GM19463 (cell line): Measurements from ENCODE around the gene SMCO3.

Experiments
- ATAC-seq: cut with Tn5 transposase; IDR thresholded peaks from one replicate; pipeline ENCODE4 v1.9.1; 2021; ENCODE audit warnings: mild to moderate bottlenecking, moderate library complexity; ENCODE audit not compliant: unreplicated experiment

The SMCO3 gene

GRCh38 chr12:14814014-14814413 is at the start of gene SMCO3:
TSS of gene SMCO3 (minus strand) at chr12:14814182. CDS start at chr12:14806680, 7,502 bp downstream.
- ATAC-seq: no peak

- no peak for ATAC-seq
These were observed 46.5 kb upstream of the SMCO3 start for GRCh38 chr12:14860490-14860889.

- no peak for ATAC-seq
These were observed 44.5 kb upstream of the SMCO3 start for GRCh38 chr12:14858513-14858912.

- no peak for ATAC-seq
These were observed 40.7 kb upstream of the SMCO3 start for GRCh38 chr12:14854586-14855183.

GRCh38 chr12:14853961-14854360 is 40.0 kb upstream of the SMCO3 start:
- ATAC-seq: no peak

- no peak for ATAC-seq
These were observed 38.9 kb upstream of the SMCO3 start for GRCh38 chr12:14852880-14853279.

GRCh38 chr12:14850929-14851663 is 37.1 kb upstream of the SMCO3 start:
- ATAC-seq: peak; percentile 77

- no peak for ATAC-seq
These were observed 35.7 kb upstream of the SMCO3 start for GRCh38 chr12:14849661-14850060.

GRCh38 chr12:14846876-14847580 is 33.0 kb upstream of the SMCO3 start:
- no peak for ATAC-seq

GRCh38 chr12:14846042-14846587 is 32.1 kb upstream of the SMCO3 start:
- ATAC-seq: no peak

- ATAC-seq: no peak
These were observed 31.4 kb upstream of the SMCO3 start for GRCh38 chr12:14845350-14845750.

- no peak for ATAC-seq
These were observed 30.4 kb upstream of the SMCO3 start for GRCh38 chr12:14844401-14844800.

GRCh38 chr12:14843425-14843887 is 29.5 kb upstream of the SMCO3 start, which contains the start of gene ART4:
TSS of gene ART4 (minus strand) at chr12:14843526. CDS start at chr12:14843113, 413 bp downstream.
- ATAC-seq: no peak

- no peak for ATAC-seq
These were observed 28.3 kb upstream of the SMCO3 start for GRCh38 chr12:14842315-14842714.

GRCh38 chr12:14841761-14842160 is 27.8 kb upstream of the SMCO3 start:
- ATAC-seq: no peak

GRCh38 chr12:14840616-14841015 is 26.6 kb upstream of the SMCO3 start:
- no peak for ATAC-seq

- no peak for ATAC-seq
These were observed 25.3 kb upstream of the SMCO3 start for GRCh38 chr12:14839262-14839661.

- no peak for ATAC-seq
These were observed 22.6 kb upstream of the SMCO3 start for GRCh38 chr12:14836336-14837210.

GRCh38 chr12:14834509-14834908 is 20.5 kb upstream of the SMCO3 start:
- no peak for ATAC-seq

GRCh38 chr12:14833952-14834351 is 20.0 kb upstream of the SMCO3 start:
- ATAC-seq: no peak
